Suprapubic skin (tissue), 3 donors: ENCODE results near the gene CSGALNACT2.

Source experiments
- POLR2AphosphoS5 ChIP-seq, 3 donors: sonication (generic); formaldehyde crosslinking; IDR thresholded peaks; one replicate each; pipeline ENCODE4 v1.6.1; 2017; ENCODE audit warnings: antibody characterized with exemption in 3 of 3
- TF ChIP-seq, protein P1 (sequence below), 2 donors: fragments of 200-600 bp in 1 of 2; fragments of 450-650 bp in 1 of 2; sonication (generic) in 1 of 2; IDR thresholded peaks; one replicate each; pipeline ENCODE4 v1.5.1; 2016 to 2019; ENCODE audit warnings: antibody characterized with exemption in 2 of 2, mild to moderate bottlenecking in 1 of 2, moderate library complexity in 1 of 2

GRCh38 chr10:43225004-43225786, 87.0 kb downstream of the CSGALNACT2 start:
- TF ChIP-seq, protein P1, sequence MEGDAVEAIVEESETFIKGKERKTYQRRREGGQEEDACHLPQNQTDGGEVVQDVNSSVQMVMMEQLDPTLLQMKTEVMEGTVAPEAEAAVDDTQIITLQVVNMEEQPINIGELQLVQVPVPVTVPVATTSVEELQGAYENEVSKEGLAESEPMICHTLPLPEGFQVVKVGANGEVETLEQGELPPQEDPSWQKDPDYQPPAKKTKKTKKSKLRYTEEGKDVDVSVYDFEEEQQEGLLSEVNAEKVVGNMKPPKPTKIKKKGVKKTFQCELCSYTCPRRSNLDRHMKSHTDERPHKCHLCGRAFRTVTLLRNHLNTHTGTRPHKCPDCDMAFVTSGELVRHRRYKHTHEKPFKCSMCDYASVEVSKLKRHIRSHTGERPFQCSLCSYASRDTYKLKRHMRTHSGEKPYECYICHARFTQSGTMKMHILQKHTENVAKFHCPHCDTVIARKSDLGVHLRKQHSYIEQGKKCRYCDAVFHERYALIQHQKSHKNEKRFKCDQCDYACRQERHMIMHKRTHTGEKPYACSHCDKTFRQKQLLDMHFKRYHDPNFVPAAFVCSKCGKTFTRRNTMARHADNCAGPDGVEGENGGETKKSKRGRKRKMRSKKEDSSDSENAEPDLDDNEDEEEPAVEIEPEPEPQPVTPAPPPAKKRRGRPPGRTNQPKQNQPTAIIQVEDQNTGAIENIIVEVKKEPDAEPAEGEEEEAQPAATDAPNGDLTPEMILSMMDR (IDR thresholded peaks at IDR 0.05) = no peak
- no peak for TF ChIP-seq POLR2AphosphoS5 (IDR thresholded peaks at IDR 0.05)
